ENCODE data around the gene SLC29A4. TPM values are rescaled to one million over a fixed set of nuclear protein-coding genes. Genes with fewer than 3 reads are reported as not detected.
"Not testable (repeated sequence)": the region's sequence is repeated elsewhere in the genome, so short reads cannot be mapped to it uniquely, and the experiment has no call there.

SLC29A4 gene
- polyA plus RNA-seq, 6 donors from 2014 or later, result 0.12 to 0.19 (median 0.16) TPM; not detected in 3

GRCh38 chr7:5310822-5311405 is 28.2 kb downstream of the SLC29A4 start:
- H3K4me3 Mint-ChIP-seq, result no peak overlapping the region
- no peak for ATAC-seq (ENCODE audit: low read depth in 2 of 2)
- H3K9me3 Mint-ChIP-seq, result no peaks in the 10 kb centered on the region
- H3K4me1 Mint-ChIP-seq, result no peaks in the 10 kb centered on the region
- DNase-seq, result no peak
- peaks cover 10 to 11% of the 10 kb centered on the region in 2 donors for H3K36me3 Mint-ChIP-seq
- no peaks in the 10 kb centered on the region for H3K27me3 Mint-ChIP-seq
- no peak overlapping the region for H3K27ac Mint-ChIP-seq

- H3K4me3 Mint-ChIP-seq; H3K9me3 Mint-ChIP-seq; H3K27me3 Mint-ChIP-seq; H3K27ac Mint-ChIP-seq; DNase-seq; ATAC-seq (ENCODE audit: low read depth in 2 of 2); H3K4me1 Mint-ChIP-seq: not testable (repeated sequence)
- H3K36me3 Mint-ChIP-seq, result peaks cover 10 to 19% of the 10 kb centered on the region in 2 donors
Measured at GRCh38 chr7:5312276-5313070, 29.7 kb downstream of the SLC29A4 start.

- not testable (repeated sequence) for H3K27me3 Mint-ChIP-seq
Measured at GRCh38 chr7:5313076-5313885, 30.5 kb downstream of the SLC29A4 start.

GRCh38 chr7:5314864-5315263 is 32.1 kb downstream of the SLC29A4 start:
- no peak for ATAC-seq (ENCODE audit: low read depth in 2 of 2)
- no peaks in the 10 kb centered on the region for H3K27me3 Mint-ChIP-seq
- peaks cover 0 to 23% (median 20%) of the 10 kb centered on the region in 7 donors for H3K9me3 Mint-ChIP-seq
- H3K27ac Mint-ChIP-seq, result no peak overlapping the region
- no peak overlapping the region for H3K4me3 Mint-ChIP-seq
- no peaks in the 10 kb centered on the region for H3K4me1 Mint-ChIP-seq
- peaks cover 21 to 26% of the 10 kb centered on the region in 2 donors for H3K36me3 Mint-ChIP-seq
- DNase-seq, result no peak

More at GRCh38 chr7:5313076-5313885, 30.5 kb downstream of the SLC29A4 start:
- not testable (repeated sequence) for H3K4me1 Mint-ChIP-seq; H3K4me3 Mint-ChIP-seq; H3K27ac Mint-ChIP-seq; ATAC-seq (ENCODE audit: low read depth in 2 of 2); H3K9me3 Mint-ChIP-seq; DNase-seq
- peaks cover 12 to 15% of the 10 kb centered on the region in 2 donors for H3K36me3 Mint-ChIP-seq

- H3K4me1 Mint-ChIP-seq, result no peaks in the 10 kb centered on the region
- H3K27me3 Mint-ChIP-seq, result no peaks in the 10 kb centered on the region
- H3K4me3 Mint-ChIP-seq, result no peak overlapping the region
- H3K36me3 Mint-ChIP-seq, result peaks cover 22 to 30% of the 10 kb centered on the region in 2 donors
- H3K9me3 Mint-ChIP-seq, result peaks cover 0 to 26% (median 20%) of the 10 kb centered on the region in 7 donors
- DNase-seq (no peak), ATAC-seq (ENCODE audit: low read depth in 2 of 2) (no peak)
- H3K27ac Mint-ChIP-seq, result no peak overlapping the region
Measured at GRCh38 chr7:5315761-5316160, 33.0 kb downstream of the SLC29A4 start.

- H3K36me3 Mint-ChIP-seq, result peaks cover 19 to 38% of the 10 kb centered on the region in 2 donors
- H3K4me1 Mint-ChIP-seq; ATAC-seq (ENCODE audit: low read depth in 2 of 2): not testable (repeated sequence)
Measured at GRCh38 chr7:5318613-5319012, 35.9 kb downstream of the SLC29A4 start.

DNA sequence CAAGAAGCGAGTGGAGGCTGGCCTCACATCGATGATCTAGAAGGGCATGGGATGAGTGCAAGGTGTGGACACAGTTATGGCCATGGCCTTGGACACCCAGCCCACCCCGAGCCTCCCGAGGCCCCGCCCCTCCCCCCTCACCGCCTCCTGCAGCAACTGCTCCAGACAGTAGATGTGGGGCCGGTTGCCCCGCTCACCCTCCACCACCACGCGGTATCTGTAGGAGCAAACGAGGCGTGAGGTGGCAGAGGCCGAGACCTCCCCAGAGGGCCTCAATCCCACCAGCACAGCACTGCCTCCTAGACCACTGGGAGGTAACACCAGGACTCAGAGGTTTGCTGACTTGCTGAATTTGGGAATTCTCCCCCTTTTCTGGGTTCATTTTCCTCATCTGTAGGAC is 37.6 kb downstream of the SLC29A4 start:
- Mint-ChIP-seq H3K36me3 (peaks cover 19 to 38% of the 10 kb centered on the region in 2 donors), H3K4me1 (peaks cover 0 to 5% (median 0%) of the 10 kb centered on the region in 3 donors), H3K27ac (no peak overlapping the region), H3K9me3 (peaks cover 0 to 27% (median 20%) of the 10 kb centered on the region in 7 donors), H3K27me3 (no peaks in the 10 kb centered on the region), H3K4me3 (peak overlapping the region in 1 of 8 donors; percentile 42)
- ATAC-seq (ENCODE audit: low read depth in 2 of 2) (no peak), DNase-seq (no peak)

More at GRCh38 chr7:5318613-5319012, 35.9 kb downstream of the SLC29A4 start:
- Mint-ChIP-seq H3K27ac (peak overlapping the region in 1 of 6 donors; percentile 23), H3K9me3 (peaks cover 0 to 27% (median 20%) of the 10 kb centered on the region in 7 donors)
- H3K4me3 Mint-ChIP-seq, H3K27me3 Mint-ChIP-seq, DNase-seq: not testable (repeated sequence)

- Mint-ChIP-seq H3K36me3 (peaks cover 19 to 38% of the 10 kb centered on the region in 2 donors), H3K4me1 (peaks cover 0 to 5% (median 0%) of the 10 kb centered on the region in 3 donors), H3K9me3 (peaks cover 0 to 27% (median 20%) of the 10 kb centered on the region in 7 donors), H3K27me3 (no peaks in the 10 kb centered on the region), H3K4me3 (peak overlapping the region in 1 of 8 donors; percentile 42), H3K27ac (no peak overlapping the region)
- ATAC-seq (ENCODE audit: low read depth in 2 of 2) (no peak), DNase-seq (no peak)
Measured at GRCh38 chr7:5320802-5321396, 38.2 kb downstream of the SLC29A4 start.

- Mint-ChIP-seq H3K4me3 (no peak overlapping the region), H3K36me3 (peaks cover 19 to 38% of the 10 kb centered on the region in 2 donors), H3K27me3 (no peaks in the 10 kb centered on the region), H3K9me3 (peaks cover 0 to 25% (median 19%) of the 10 kb centered on the region in 7 donors), H3K4me1 (peaks cover 0 to 5% (median 0%) of the 10 kb centered on the region in 3 donors), H3K27ac (no peak overlapping the region)
- DNase-seq (no peak), ATAC-seq (ENCODE audit: low read depth in 2 of 2) (no peak)
Measured at GRCh38 chr7:5322621-5323410, 40.1 kb downstream of the SLC29A4 start.

DNA sequence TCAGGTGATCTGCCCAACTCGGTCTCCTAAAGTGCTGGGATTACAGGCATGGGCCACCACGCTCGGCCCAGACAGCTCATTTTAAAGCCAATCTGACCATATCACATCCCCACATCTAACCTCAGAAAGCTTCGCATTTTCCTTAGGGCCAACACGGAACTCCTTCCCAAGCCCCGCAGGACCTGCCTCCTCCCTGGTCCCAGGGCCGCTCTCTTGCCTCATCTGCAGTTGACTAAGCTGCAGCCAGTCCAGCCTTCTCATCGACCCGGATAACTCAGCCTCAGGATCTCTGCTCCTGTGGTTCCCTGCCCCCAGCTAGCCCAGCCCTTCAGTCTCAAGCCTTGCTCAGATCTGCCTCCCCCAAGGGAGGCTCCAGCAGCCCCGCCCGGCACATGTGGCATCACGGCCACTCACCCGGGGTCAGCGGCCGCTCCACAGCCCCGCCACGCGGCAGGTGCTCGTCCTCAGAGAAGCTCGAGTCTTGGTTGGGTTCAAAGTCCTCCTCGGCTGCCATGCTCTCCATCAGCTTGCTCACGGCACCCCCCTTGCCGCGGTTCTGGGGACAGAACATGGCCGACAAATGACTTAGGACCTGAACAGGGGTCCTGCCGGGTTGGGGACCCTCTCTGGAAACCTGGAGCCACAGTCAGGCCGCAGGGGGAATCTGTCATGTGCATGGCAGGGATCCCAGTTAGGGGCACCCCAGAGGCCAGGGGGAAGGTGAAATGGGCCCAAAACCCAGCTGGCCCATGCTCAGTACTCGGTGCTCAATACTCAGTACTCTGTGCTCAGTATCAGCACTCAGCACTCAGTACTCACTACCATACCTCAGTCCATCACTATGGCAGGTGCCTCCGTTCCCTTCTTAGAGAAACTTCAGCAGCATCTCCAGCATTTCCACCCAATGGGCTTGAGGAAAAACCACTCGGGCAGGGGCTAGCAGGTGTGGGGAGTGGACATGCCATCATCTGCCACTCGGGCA is 41.3 kb downstream of the SLC29A4 start:
- not testable (repeated sequence) for H3K27me3 Mint-ChIP-seq; DNase-seq; H3K4me1 Mint-ChIP-seq; H3K4me3 Mint-ChIP-seq; ATAC-seq (ENCODE audit: low read depth in 2 of 2)
- Mint-ChIP-seq H3K27ac (peak overlapping the region in 1 of 6 donors; percentile 71), H3K9me3 (peaks cover 0 to 13% (median 8%) of the 10 kb centered on the region in 7 donors), H3K36me3 (peaks cover 8 to 28% of the 10 kb centered on the region in 2 donors)

- Mint-ChIP-seq H3K27me3 (no peaks in the 10 kb centered on the region), H3K4me3 (no peak overlapping the region), H3K27ac (peak overlapping the region in 1 of 6 donors; percentile 33), H3K4me1 (peaks cover 0 to 5% (median 0%) of the 10 kb centered on the region in 3 donors), H3K9me3 (peaks cover 0 to 5% (median 2%) of the 10 kb centered on the region in 7 donors), H3K36me3 (peaks cover 2 to 19% of the 10 kb centered on the region in 2 donors)
- ATAC-seq (ENCODE audit: low read depth in 2 of 2) (no peak), DNase-seq (no peak)
Measured at GRCh38 chr7:5324961-5325360, 42.2 kb downstream of the SLC29A4 start.
